A673 (cell line): Measurements from ENCODE around the gene EXOC3. TPM values are rescaled to one million over a fixed set of nuclear protein-coding genes. Genes with fewer than 3 reads are reported as not detected.
A peak's percentile ranks its signal among the peaks of the same experiment; 100 is the strongest.

Source experiments
- BruUV-seq: library from RNA; stranded (reverse); fragments of 400-500 nt; replicated peaks from 2 replicates; lab custom pipeline; 2021; lab: Mats Ljungman, UMichigan
- CTCF ChIA-PET: fragments of 300-600 bp; sonication (Branson Sonifier 250); formaldehyde crosslinking; loops from one replicate; lab custom pipeline; 2022; ENCODE audit warnings: antibody characterized with exemption; lab: Charles Lee
- POLR2A ChIA-PET: fragments of 300-600 bp; sonication (Branson Sonifier 250); formaldehyde crosslinking; loops from one replicate; lab custom pipeline; 2022; ENCODE audit warnings: antibody characterized with exemption; ENCODE audit not compliant: low non-redundant PET; lab: Charles Lee
- DNase-seq: peaks from one replicate; pipeline ENCODE4 v3.0.0-alpha.2; 2015; ENCODE audit warnings: low spot score
- H3K27ac ChIP-seq: fragments of 200-600 bp; sonication (generic); 2 replicates; pipeline ENCODE4 v1.5.1; 2016; ENCODE audit warnings: mixed run types, low read depth, mild to moderate bottlenecking, mixed read lengths, antibody characterized with exemption, low read length; ENCODE audit not compliant: poor library complexity, severe bottlenecking
- H3K27me3 ChIP-seq: fragments of 200-600 bp; sonication (generic); replicated peaks from 2 replicates; pipeline ENCODE4 v1.6.1; 2017; ENCODE audit warnings: mixed run types, low read depth, mild to moderate bottlenecking, mixed read lengths, antibody characterized with exemption, low read length; ENCODE audit not compliant: insufficient read depth, poor library complexity
- H3K36me3 ChIP-seq: fragments of 200-600 bp; sonication (generic); 2 replicates; pipeline ENCODE4 v1.6.1; 2016; ENCODE audit warnings: mixed run types, mild to moderate bottlenecking, mixed read lengths, antibody characterized with exemption, low read length; ENCODE audit not compliant: insufficient read depth, poor library complexity, severe bottlenecking
- H3K4me1 ChIP-seq: fragments of 200-600 bp; sonication (generic); 2 replicates; pipeline ENCODE4 v1.6.1; 2017; ENCODE audit warnings: mixed run types, mild to moderate bottlenecking, mixed read lengths, antibody characterized with exemption, low read length; ENCODE audit not compliant: insufficient read depth, poor library complexity, severe bottlenecking
- H3K4me3 ChIP-seq: fragments of 200-600 bp; sonication (generic); 2 replicates; pipeline ENCODE4 v1.5.1; 2016; ENCODE audit warnings: low read depth, mixed run types, mild to moderate bottlenecking, mixed read lengths, low read length; ENCODE audit not compliant: poor library complexity, severe bottlenecking
- H3K9me3 ChIP-seq: fragments of 200-600 bp; sonication (generic); 2 replicates; pipeline ENCODE4 v1.6.1; 2016; ENCODE audit warnings: mixed run types, low read depth, mild to moderate bottlenecking, mixed read lengths, antibody characterized with exemption, low read length; ENCODE audit not compliant: poor library complexity, severe bottlenecking
- EZH2 ChIP-seq: fragments of 200-600 bp; sonication (generic); IDR thresholded peaks from 2 replicates; pipeline ENCODE4 v1.6.1; 2017; ENCODE audit warnings: borderline replicate concordance, low read depth, mild to moderate bottlenecking, mixed read lengths, antibody characterized with exemption, low read length; ENCODE audit not compliant: poor library complexity, severe bottlenecking
- intact Hi-C: fragments of 100-400 bp; cut with micrococcal nuclease; formaldehyde crosslinking; loops from one replicate; pipeline ENCODE4 v1.10.0; 2022; ENCODE audit not compliant: unreplicated experiment
- total RNA-seq: library from RNA; stranded (reverse); gene quantifications from 2 replicates; pipeline ENCODE4 v1.2.3, GENCODE V29; 2021
- TF ChIP-seq, protein P1 (sequence below): fragments of 300-800, 200-600 bp; sonication (generic); conservative IDR thresholded peaks from 2 replicates; pipeline ENCODE4 v1.5.1; 2017; ENCODE audit warnings: low read depth, mild to moderate bottlenecking, antibody characterized with exemption, low read length, moderate library complexity, mixed read lengths

Gene EXOC3
- total RNA-seq, 1 experiment from 2014 or later = 46.7 TPM

DNA sequence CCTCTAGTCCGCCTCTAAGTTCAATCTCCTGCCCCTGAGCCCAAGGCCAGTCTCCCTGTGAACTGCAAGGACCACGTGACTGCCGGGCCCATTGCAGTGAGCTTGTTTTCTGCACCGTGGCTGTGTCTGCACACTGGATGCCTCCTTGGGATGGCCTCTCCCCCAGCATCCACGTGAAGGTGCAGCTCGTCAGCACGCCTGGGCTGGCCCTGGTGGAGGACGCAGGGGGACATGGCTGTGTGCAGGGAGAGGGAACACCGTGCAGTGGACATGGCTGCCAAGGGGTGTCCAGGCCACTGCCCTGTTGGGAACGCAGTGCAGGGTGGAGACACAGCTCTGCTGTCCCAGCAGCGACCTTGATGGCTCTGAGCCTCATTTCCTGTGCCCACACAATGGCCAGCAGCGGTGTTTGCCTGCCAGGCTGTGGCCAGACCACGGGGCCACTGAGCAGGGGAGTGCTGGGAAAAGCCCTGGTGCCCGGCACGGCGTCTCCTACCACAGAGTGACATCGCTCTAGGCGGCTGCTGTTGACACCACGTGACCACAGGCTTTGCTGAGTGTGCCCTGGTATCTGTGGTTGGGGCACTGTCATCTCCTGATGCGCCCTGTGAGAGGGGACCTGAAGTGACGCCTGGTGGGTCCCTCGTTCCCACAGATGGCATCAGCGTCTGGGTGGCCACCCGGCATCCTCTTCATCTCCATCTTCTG, 26.9 kb upstream of the EXOC3 start:
- H3K27me3 ChIP-seq = no peaks in the 10 kb centered on the region
- no peak overlapping the region for H3K4me3 ChIP-seq
- intact Hi-C loops = no loop called here
- ChIA-PET CTCF (no interaction called here), POLR2A (no interaction called here)
- no peaks in the 10 kb centered on the region for H3K36me3 ChIP-seq
- no peak overlapping the region for H3K27ac ChIP-seq
- no peak for DNase-seq
- TF ChIP-seq EZH2 = no peak
- TF ChIP-seq, protein P1, sequence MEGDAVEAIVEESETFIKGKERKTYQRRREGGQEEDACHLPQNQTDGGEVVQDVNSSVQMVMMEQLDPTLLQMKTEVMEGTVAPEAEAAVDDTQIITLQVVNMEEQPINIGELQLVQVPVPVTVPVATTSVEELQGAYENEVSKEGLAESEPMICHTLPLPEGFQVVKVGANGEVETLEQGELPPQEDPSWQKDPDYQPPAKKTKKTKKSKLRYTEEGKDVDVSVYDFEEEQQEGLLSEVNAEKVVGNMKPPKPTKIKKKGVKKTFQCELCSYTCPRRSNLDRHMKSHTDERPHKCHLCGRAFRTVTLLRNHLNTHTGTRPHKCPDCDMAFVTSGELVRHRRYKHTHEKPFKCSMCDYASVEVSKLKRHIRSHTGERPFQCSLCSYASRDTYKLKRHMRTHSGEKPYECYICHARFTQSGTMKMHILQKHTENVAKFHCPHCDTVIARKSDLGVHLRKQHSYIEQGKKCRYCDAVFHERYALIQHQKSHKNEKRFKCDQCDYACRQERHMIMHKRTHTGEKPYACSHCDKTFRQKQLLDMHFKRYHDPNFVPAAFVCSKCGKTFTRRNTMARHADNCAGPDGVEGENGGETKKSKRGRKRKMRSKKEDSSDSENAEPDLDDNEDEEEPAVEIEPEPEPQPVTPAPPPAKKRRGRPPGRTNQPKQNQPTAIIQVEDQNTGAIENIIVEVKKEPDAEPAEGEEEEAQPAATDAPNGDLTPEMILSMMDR = no peak
- peaks cover 13% of the 10 kb centered on the region for H3K4me1 ChIP-seq
- no peaks in the 10 kb centered on the region for H3K9me3 ChIP-seq
- BruUV-seq = no TSS peak

DNA sequence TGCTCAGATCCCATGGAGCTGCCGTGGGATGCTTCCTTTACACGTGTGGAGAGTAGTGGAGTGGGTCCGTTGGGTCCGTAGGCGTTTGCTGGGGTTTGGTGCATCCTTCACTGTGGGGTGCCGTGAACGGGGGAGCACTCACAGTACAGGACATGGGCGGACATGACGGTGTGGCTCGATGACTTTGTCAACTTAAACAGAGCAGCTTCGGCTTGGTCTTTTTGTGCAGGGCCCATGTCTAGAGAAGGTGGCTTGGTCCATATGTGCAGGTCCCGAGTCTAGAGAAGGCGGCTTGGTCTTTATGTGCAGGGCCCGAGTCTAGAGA, 26.4 kb upstream of the EXOC3 start:
- no TSS peak for BruUV-seq
- CTCF ChIA-PET = no interaction called here

DNA sequence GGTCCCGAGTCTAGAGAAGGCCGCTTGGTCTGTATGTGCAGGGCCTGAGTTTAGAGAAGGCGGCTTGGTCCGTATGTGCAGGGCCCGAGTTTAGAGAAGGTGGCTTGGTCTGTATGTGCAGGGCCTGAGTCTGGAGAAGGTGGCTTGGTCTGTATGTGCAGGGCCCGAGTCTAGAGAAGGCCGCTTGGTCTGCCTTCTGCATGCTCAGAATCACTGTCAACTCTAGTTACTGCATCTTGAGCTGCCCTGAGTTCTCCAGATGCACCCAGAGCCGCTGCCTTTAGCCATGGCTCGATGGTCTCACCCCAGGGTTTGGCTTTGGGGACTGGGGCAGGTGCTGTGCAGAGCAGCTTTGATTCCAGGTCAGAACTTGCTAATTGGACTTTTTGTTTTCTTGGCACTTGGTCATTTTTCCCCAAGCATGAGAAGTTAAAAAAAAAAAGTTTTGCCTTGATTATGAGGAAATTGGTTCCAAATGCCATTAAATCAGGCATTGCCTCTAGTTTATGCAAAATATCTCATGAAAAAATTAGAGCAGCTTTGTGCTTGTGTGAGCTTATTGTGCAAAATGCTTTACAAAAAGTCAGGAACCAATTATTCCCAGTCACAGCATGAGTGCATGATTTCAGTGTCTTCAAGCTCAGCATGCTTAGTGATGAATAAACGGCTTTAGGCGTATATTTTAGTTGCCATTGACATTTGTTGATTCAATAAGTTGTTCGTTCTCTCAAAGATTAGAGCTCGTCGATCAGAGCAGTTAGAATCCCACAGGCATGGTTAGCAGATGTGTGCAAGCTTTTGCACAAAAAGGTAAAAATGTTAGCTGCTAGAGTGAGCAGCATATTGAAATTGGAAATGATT, 25.4 kb upstream of the EXOC3 start:
- Histone ChIP-seq H3K36me3 (no peaks in the 10 kb centered on the region), H3K4me3 (no peak overlapping the region), H3K9me3 (no peaks in the 10 kb centered on the region), H3K4me1 (peaks cover 13% of the 10 kb centered on the region), H3K27me3 (no peaks in the 10 kb centered on the region), H3K27ac (peak overlapping the region; percentile 15)
- CTCF ChIA-PET = interaction anchor here (1.2 kb wide), 1 partner anchor 14 kb away, joined by 4 read pairs; no protein-coding TSS in a partner anchor
- no peak for TF ChIP-seq EZH2
- TF ChIP-seq, protein P1 = no peak
- POLR2A ChIA-PET = no interaction called here
- peak; percentile 77 for DNase-seq
- no TSS peak for BruUV-seq
- intact Hi-C loops = no loop called here

More for the DNA sequence above, 26.4 kb upstream of the EXOC3 start:
- H3K9me3 ChIP-seq = no peaks in the 10 kb centered on the region
- no peak overlapping the region for H3K4me3 ChIP-seq
- POLR2A ChIA-PET = no interaction called here
- no peak overlapping the region for H3K27ac ChIP-seq
- H3K4me1 ChIP-seq = peaks cover 13% of the 10 kb centered on the region
- TF ChIP-seq, protein P1 = no peak
- TF ChIP-seq EZH2 = no peak
- H3K27me3 ChIP-seq = no peaks in the 10 kb centered on the region
- DNase-seq = no peak
- intact Hi-C loops = no loop called here
- no peaks in the 10 kb centered on the region for H3K36me3 ChIP-seq
